ENCODE results near the gene ITGA3. TPM values are rescaled to one million over a fixed set of nuclear protein-coding genes. Genes with fewer than 3 reads are reported as not detected.

Gene ITGA3
- total and polyA plus RNA-seq, 2 of the 13 experiments (the other 11 are each of a cell fraction or from before 2014, with no cell fraction given), result 0.48 to 0.69 TPM

DNA sequence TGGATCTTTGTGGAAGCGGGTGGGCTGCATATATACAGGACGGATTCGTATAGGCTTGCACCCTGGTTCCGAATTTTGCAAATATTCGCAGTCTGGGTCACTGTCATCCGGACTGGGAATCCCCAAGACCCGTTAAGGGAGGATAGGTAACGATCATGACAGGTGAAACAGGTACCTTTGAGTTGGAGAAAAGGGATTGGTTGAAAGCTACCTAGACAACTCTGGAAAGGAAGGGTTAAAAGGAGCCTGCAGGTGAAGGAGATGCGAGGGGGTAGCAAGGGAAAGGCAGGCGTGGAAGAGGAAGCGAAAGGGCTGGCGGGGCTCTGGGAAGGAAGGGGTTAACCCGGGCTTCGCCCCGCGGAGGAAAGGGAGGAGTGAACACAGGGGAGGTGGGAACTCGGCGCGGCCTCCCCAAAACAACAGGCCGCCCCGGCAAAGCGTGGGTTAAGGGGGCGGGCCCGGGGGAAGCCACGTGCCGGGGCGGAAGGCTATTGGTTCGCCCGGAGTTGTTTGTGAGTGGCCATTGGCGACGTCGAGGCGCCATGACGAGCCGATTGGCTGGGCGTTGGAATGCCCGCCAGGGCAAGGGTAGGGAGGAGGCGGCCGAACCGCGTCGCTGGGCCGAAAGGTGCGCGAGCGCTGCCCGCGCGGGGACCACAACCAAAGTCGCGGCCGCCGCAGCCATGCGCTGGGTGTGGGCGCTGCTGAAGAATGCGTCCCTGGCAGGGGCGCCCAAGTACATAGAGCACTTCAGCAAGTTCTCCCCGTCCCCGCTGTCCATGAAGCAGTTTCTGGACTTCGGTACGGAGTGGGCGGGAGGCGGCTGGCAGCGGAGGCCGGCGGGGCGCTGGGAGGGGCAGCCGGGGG lies 39.1 kb downstream of the ITGA3 start, which contains the start of gene PDK2 (continued):
- TF ChIP-seq ZHX2 (IDR thresholded peaks at IDR 0.05; ENCODE audit: low read depth) (0 out of 2 replicates have a peak, but pooled peaks have one; percentile 27), ZHX2 (CRISPR knock-in tag; IDR thresholded peaks at IDR 0.05; ENCODE audit: borderline replicate concordance) (no peak), ZNF746 (CRISPR knock-in tag; IDR thresholded peaks at IDR 0.05) (no peak), NFATC3 (CRISPR knock-in tag; IDR thresholded peaks at IDR 0.05) (no peak), ZNF460 (CRISPR knock-in tag; IDR thresholded peaks at IDR 0.05; ENCODE audit: borderline replicate concordance) (no peak), NONO (IDR thresholded peaks at IDR 0.05) (no peak), NONO (CRISPR knock-in tag; conservative IDR thresholded peaks at IDR 0.05) (peak; percentile 86), KDM2A (CRISPR knock-in tag; IDR thresholded peaks at IDR 0.05; ENCODE audit: borderline replicate concordance, low read depth) (peak; percentile 88), KDM1A (CRISPR knock-in tag; IDR thresholded peaks at IDR 0.05) (no peak), ZNF782 (CRISPR knock-in tag; IDR thresholded peaks at IDR 0.05; ENCODE audit: borderline replicate concordance) (no peak; the same call in 1 of the 2 replicates), NCOA2 (CRISPR knock-in tag; IDR thresholded peaks at IDR 0.05) (peak; percentile 62; the same call in 1 of the 2 replicates), ZSCAN12 (CRISPR knock-in tag; IDR thresholded peaks at IDR 0.05) (0 out of 2 replicates have a peak, but pooled peaks have one; percentile 60), ZKSCAN5 (CRISPR knock-in tag; IDR thresholded peaks at IDR 0.05) (no peak), ZEB1 (IDR thresholded peaks at IDR 0.05; ENCODE audit: insufficient replicate concordance, low read depth) (peak; percentile 97), ETV6 (CRISPR knock-in tag; conservative IDR thresholded peaks at IDR 0.05) (peak; percentile 82; the same call in 1 of the 2 replicates), ZBTB34 (CRISPR knock-in tag; IDR thresholded peaks at IDR 0.05) (no peak; the same call in 1 of the 2 replicates), MTA3 (CRISPR knock-in tag; IDR thresholded peaks at IDR 0.05) (no peak), HNRNPK (IDR thresholded peaks at IDR 0.05; ENCODE audit: low read depth, low read length, poor library complexity, severe bottlenecking) (peak; percentile 84), NCOR1 (IDR thresholded peaks at IDR 0.05; ENCODE audit: borderline replicate concordance, low read length) (peak; percentile 65), SAFB2 (CRISPR knock-in tag; IDR thresholded peaks at IDR 0.05; ENCODE audit: borderline replicate concordance, low read depth) (peak; percentile 83; the same call in 1 of the 2 replicates), ATF1 (CRISPR knock-in tag; IDR thresholded peaks at IDR 0.05) (peak; percentile 74; the same call in 1 of the 2 replicates)
- TF ChIP-seq, protein P1, sequence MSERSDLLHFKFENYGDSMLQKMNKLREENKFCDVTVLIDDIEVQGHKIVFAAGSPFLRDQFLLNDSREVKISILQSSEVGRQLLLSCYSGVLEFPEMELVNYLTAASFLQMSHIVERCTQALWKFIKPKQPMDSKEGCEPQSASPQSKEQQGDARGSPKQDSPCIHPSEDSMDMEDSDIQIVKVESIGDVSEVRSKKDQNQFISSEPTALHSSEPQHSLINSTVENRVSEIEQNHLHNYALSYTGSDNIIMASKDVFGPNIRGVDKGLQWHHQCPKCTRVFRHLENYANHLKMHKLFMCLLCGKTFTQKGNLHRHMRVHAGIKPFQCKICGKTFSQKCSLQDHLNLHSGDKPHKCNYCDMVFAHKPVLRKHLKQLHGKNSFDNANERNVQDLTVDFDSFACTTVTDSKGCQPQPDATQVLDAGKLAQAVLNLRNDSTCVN (CRISPR knock-in tag; IDR thresholded peaks at IDR 0.05; ENCODE audit: borderline replicate concordance), result 0 out of 2 replicates have a peak, but pooled peaks have one; percentile 49
